GM23338 (cell line): Measurements from ENCODE around the gene UBAC2.

Experiments used
- CTCF ChIP-seq, 2 experiments: fragments of 200-600 bp in 1 of 2; sonication (generic) in 1 of 2; conservative IDR thresholded peaks; 2 replicates each; pipeline versions ENCODE4 v1.5.1 to v1.6.1; 2016 to 2017; ENCODE audit warnings: antibody characterized with exemption in 2 of 2, low read depth in 2 of 2, mild to moderate bottlenecking in 2 of 2, moderate library complexity in 1 of 2
- ZNF462 ChIP-seq: fragments of 250-450 bp; sonication (Bioruptor Pico); IDR thresholded peaks from 2 replicates; pipeline ENCODE4 v1.5.0; 2020; ENCODE audit warnings: mild to moderate bottlenecking, moderate library complexity

GRCh38 chr13:99320693-99321481, 120.2 kb downstream of the UBAC2 start:
- TF ChIP-seq CTCF (conservative IDR thresholded peaks at IDR 0.05; ENCODE audit: low read depth in 2 of 2): no peak
- TF ChIP-seq ZNF462 (CRISPR knock-in tag): no peak
